ENCODE data around the gene PLVAP.

DNA sequence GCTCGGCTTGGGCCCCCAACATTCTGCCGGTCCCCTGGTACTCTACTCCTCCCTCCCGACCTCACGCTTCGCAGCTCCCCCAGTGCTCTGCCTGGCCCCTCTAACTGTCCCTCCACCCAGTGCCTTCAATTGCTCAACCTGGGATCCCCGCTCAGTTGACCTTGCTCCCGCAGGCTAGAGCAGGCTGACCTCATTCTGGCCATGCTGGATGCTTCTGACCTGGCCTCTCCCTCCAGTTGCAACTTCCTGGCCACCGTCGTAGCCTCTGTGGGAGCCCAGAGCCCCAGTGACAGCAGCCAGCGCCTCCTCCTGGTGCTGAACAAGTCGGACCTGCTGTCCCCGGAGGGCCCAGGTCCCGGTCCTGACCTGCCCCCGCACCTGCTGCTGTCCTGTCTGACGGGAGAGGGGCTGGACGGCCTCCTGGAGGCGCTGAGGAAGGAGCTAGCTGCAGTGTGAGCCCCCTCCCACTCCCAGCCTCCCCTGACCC lies 36.2 kb downstream of the PLVAP start:
- TF ChIP-seq, protein P1, sequence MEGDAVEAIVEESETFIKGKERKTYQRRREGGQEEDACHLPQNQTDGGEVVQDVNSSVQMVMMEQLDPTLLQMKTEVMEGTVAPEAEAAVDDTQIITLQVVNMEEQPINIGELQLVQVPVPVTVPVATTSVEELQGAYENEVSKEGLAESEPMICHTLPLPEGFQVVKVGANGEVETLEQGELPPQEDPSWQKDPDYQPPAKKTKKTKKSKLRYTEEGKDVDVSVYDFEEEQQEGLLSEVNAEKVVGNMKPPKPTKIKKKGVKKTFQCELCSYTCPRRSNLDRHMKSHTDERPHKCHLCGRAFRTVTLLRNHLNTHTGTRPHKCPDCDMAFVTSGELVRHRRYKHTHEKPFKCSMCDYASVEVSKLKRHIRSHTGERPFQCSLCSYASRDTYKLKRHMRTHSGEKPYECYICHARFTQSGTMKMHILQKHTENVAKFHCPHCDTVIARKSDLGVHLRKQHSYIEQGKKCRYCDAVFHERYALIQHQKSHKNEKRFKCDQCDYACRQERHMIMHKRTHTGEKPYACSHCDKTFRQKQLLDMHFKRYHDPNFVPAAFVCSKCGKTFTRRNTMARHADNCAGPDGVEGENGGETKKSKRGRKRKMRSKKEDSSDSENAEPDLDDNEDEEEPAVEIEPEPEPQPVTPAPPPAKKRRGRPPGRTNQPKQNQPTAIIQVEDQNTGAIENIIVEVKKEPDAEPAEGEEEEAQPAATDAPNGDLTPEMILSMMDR (IDR thresholded peaks at IDR 0.05), result no peak
- TF ChIP-seq EP300 (IDR thresholded peaks at IDR 0.05) (no peak), POLR2A (IDR thresholded peaks at IDR 0.05) (no peak)
